ENCODE measurements around the gene OR4S1.
"Not testable (repeated sequence)": the region's sequence is repeated elsewhere in the genome, so short reads cannot be mapped to it uniquely, and the experiment has no call there.

Gene OR4S1

DNA sequence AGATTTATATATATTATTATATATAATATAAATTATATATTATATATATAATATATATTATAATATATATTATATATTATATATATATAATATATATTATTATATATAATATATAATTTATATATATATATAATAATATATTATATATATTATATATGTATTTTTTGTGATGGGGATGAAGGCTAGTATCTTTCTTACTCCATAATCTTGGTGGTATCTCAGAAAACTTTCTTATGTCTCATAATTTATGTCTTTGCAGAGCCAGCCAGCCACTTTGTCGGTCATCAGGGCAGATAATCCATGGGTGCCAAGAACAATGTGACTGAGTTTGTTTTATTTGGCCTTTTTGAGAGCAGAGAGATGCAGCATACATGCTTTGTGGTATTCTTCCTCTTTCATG lies at the start of gene OR4S1:
Gene OR4S1 (plus strand): TSS at position 301 of the 400 bp plus-strand sequence. CDS start 0 bp downstream, at position 301.
- no peak for DNase-seq

DNA sequence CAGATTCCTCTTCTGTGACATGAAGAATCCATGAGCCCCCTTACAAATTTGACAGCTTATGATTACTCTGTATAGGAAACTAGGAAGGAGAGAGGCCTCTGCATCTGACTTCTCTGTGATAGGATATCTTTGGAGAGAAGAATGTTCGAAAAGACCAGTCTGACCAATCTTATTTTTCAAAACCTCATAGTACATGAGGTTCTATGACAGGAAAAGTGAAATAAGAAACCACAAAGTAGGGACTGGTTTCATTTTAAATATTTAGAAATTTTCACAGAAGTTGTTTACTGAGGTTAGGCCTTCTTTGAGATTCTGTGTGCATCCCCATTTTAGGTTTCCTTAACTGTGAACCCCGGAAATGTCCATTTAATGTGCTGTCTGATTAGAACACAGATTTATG lies 44.4 kb upstream of the OR4S1 start:
- DNase-seq: no peak

GRCh38 chr11:48263423-48263911 lies 42.6 kb upstream of the OR4S1 start, which contains the start of gene OR4X1:
OR4X1 (plus strand) TSS chr11:48263861; CDS start chr11:48263861, 0 bp downstream.
- DNase-seq: no peak

DNA sequence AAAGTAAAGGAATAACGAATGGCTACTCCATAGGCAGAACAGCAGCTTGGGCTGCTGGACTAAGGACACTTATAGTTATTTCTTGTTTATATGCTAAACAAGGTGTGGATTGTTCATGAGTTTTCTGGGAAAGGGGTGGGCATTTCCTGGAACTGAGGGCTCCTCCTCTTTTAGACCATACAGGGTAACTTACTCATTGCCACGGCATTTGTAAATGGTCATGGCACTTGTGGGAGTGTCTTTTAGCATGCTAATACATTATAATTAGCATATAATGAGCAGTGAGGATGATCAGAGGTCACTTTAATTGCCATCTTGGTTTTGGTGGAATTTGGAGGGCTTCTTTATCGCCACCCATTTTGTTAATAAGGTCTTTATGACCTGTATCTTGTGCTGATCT lies 35.4 kb upstream of the OR4S1 start:
- DNase-seq: no peak

GRCh38 chr11:48272606-48273005 lies 33.4 kb upstream of the OR4S1 start:
- DNase-seq: no peak

DNA sequence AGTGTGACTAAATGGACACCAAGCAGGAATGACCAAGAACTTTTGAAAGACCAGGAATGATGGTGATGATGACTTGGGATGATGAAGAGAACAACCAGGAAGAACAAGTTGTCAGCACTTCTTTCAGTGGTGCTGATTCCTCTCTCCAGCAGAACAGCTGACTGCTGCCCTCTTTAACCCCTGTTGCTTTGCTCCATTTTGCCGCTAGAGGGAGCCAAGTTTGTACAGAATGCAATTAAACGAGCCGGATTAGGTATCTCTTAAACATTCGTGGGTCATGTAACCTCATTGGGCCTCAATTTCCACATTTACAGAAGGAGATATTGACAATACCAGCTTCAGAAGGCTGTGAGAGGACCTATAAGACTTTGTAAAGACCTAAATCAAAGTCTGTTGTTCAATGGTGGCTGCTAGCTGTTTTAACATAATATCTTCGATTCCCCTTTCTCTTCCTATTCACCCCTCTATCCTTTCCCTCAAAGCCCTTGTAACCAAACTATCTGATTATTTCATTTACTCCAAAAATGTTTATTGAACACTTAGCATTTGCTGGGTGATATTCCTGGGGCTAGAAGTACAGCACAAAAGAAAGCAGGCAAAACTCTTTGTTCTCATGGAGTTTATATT lies 1.9 kb downstream of the OR4S1 start:
- no peak for DNase-seq

- not testable (repeated sequence) for DNase-seq
These were observed 7.6 kb downstream of the OR4S1 start for GRCh38 chr11:48313590-48313989.

DNA sequence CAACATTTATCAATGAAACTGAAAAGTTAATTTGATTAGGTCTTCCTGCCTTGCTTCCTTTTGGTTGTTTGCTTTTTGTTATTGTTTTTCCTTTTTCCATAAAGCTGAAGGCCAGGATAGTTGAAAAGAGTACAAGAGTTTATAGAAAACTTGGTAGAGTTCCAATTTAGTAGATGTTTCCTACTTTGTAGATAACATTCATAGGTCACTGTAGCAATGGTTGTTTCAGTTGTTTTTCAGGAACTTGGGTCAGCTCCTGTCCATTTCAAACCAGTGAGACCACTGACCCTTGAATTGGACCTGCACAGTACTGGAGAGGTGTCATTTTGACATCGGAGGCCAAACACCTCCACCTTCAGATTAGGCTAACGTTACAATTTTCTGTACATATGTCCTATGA lies 13.8 kb downstream of the OR4S1 start:
- not testable (repeated sequence) for DNase-seq

DNA sequence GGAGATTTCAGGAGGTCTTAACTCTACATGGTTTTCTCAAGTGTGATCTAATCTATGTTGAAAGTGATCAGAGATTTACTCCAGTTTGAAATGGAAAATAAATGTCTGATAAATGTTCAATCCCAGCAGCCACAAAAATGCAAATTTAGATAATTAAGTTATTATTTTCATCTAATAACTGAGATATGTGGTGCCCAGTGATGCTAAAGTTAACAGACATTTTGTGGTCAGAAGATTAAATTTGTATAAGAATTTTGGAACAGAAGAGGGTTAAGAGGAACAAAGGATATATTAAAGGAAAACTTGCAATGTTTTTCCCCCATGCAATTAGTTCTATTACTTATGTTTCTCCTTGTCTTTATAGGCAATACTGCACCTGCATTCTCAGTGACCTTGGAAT lies 18.6 kb downstream of the OR4S1 start, which contains the start of gene OR4C3:
Gene OR4C3 (plus strand): TSS at position 301 of the 400 bp plus-strand sequence. CDS start 102 bp downstream, outside the sequence.
- not testable (repeated sequence) for DNase-seq

DNA sequence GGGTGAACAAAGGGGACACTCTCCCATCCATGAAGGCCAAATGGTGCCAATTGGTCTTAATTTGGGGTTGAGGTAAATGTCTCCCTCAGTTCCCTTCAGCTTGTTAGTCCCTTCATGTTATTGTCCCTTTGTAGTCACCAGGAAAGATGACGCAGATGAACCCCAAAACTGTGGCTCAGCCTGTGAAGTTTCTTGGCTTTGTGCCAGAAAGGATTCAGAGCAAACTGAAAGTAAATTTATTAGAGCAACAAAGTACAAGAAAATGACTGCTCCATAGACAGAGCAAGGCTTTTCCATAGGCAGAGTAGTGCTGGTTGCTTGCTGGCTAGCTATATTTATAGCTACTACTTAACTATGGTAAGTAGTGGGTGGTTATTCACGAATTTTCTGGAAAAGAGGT lies 35.4 kb downstream of the OR4S1 start:
- no peak for DNase-seq

DNA sequence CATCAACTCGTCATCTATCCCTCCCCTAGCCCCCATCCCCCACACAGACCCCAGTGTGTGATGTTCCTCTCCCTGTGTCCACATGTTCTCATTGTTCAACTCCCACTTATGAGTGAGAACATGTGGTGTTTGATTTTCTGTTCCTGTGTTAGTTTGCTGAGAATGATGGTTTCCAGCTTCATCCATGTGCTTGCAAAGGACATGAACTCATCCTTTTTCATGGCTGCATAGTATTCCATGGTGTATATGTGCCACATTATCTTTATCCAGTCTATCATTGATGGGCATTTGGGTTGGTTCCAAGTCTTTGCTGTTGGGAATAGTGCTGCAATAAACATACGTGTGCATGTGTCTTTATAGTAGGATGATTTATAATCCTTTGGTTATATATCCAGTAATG lies 36.5 kb downstream of the OR4S1 start:
- DNase-seq: not testable (repeated sequence)

- DNase-seq: not testable (repeated sequence)
These were observed 40.3 kb downstream of the OR4S1 start for GRCh38 chr11:48346286-48346685.

GRCh38 chr11:48354013-48354412 lies 48.0 kb downstream of the OR4S1 start:
- no peak for DNase-seq

GRCh38 chr11:48354677-48355076 lies 48.7 kb downstream of the OR4S1 start:
- DNase-seq: no peak
